MM.1S (cell line): ENCODE data around the gene POMT2.

Source experiments
- DNase-seq: peaks from one replicate; pipeline ENCODE4 v3.0.0-alpha.2; 2015
- H2AFZ ChIP-seq: fragments of 300-600 bp; sonication (generic); 2 replicates; pipeline ENCODE4 v1.6.0; 2016; ENCODE audit warnings: antibody characterized with exemption, low read length
- H3F3A ChIP-seq: fragments of 300-600 bp; sonication (generic); 2 replicates; pipeline ENCODE4 v1.6.1; 2016; ENCODE audit warnings: mild to moderate bottlenecking, antibody characterized with exemption, low read length, moderate library complexity, mixed read lengths; ENCODE audit not compliant: insufficient read depth
- H3K27ac ChIP-seq: fragments of 300-600 bp; sonication (generic); 2 replicates; pipeline ENCODE4 v1.5.1; 2016; ENCODE audit warnings: mild to moderate bottlenecking, low read length
- H3K27me3 ChIP-seq: fragments of 300-600 bp; sonication (generic); replicated peaks from 2 replicates; pipeline ENCODE4 v1.6.0; 2016; ENCODE audit warnings: low read length; ENCODE audit not compliant: insufficient read depth
- H3K36me3 ChIP-seq: fragments of 300-600 bp; sonication (generic); replicated peaks from 2 replicates; pipeline ENCODE4 v1.6.1; 2016; ENCODE audit warnings: mild to moderate bottlenecking, low read length, mixed read lengths; ENCODE audit not compliant: insufficient read depth
- H3K4me1 ChIP-seq: fragments of 300-600 bp; sonication (generic); 2 replicates; pipeline ENCODE4 v1.6.1; 2016; ENCODE audit warnings: low read length, mixed read lengths
- H3K4me2 ChIP-seq: fragments of 300-600 bp; sonication (generic); 2 replicates; pipeline ENCODE4 v1.6.0; 2016; ENCODE audit warnings: low read depth, low read length
- H3K4me3 ChIP-seq: fragments of 300-600 bp; sonication (generic); 2 replicates; pipeline ENCODE4 v1.5.1; 2016; ENCODE audit warnings: low read length, mixed read lengths
- H3K79me2 ChIP-seq: fragments of 300-600 bp; sonication (generic); 2 replicates; pipeline ENCODE4 v1.6.1; 2016; ENCODE audit warnings: mixed run types, low read length, mixed read lengths
- H3K9ac ChIP-seq: fragments of 300-600 bp; sonication (generic); 2 replicates; pipeline ENCODE4 v1.6.1; 2016; ENCODE audit warnings: low read length, mixed read lengths
- H3K9me2 ChIP-seq: fragments of 300-600 bp; sonication (generic); replicated peaks from 2 replicates; pipeline ENCODE4 v1.6.1; 2016; ENCODE audit warnings: mild to moderate bottlenecking, low read length, mixed read lengths; ENCODE audit not compliant: insufficient read depth
- H3K9me3 ChIP-seq: fragments of 300-600 bp; sonication (generic); replicated peaks from 2 replicates; pipeline ENCODE4 v1.6.1; 2016; ENCODE audit warnings: mild to moderate bottlenecking, low read length, mixed read lengths; ENCODE audit not compliant: insufficient read depth
- H4K20me1 ChIP-seq: fragments of 300-600 bp; sonication (generic); 2 replicates; pipeline ENCODE4 v1.6.1; 2016; ENCODE audit warnings: mild to moderate bottlenecking, low read length, moderate library complexity, mixed read lengths; ENCODE audit not compliant: insufficient read depth
- CTCF ChIP-seq: fragments of 300-600 bp; sonication (generic); IDR thresholded peaks from 2 replicates; pipeline ENCODE4 v1.5.1; 2016; ENCODE audit warnings: antibody characterized with exemption, low read length, mixed read lengths
- EZH2 ChIP-seq: fragments of 300-600 bp; sonication (generic); optimal IDR thresholded peaks from 2 replicates; pipeline ENCODE3; 2017; ENCODE audit warnings: low read depth, mild to moderate bottlenecking, antibody characterized with exemption, low read length, mixed read lengths
- EZH2phosphoT487 ChIP-seq: fragments of 300-600 bp; sonication (generic); IDR thresholded peaks from 2 replicates; pipeline ENCODE4 v1.6.1; 2018; ENCODE audit warnings: antibody characterized with exemption, low read length

Gene POMT2

GRCh38 chr14:77260631-77261030 is 60.1 kb downstream of the POMT2 start:
- no peak for DNase-seq
- H3K36me3 ChIP-seq: no peaks in the 10 kb centered on the region
- no peaks in the 10 kb centered on the region for H3K27me3 ChIP-seq

GRCh38 chr14:77260199-77260598 is 60.5 kb downstream of the POMT2 start:
- H3K79me2 ChIP-seq: no peaks in the 10 kb centered on the region
- no peak overlapping the region for H3K9ac ChIP-seq
- no peaks in the 10 kb centered on the region for H3K27me3 ChIP-seq
- no peaks in the 10 kb centered on the region for H3K4me1 ChIP-seq
- no peak overlapping the region for H3K4me3 ChIP-seq
- no peak overlapping the region for H3K4me2 ChIP-seq
- no peaks in the 10 kb centered on the region for H3K9me3 ChIP-seq
- no peak overlapping the region for H3K27ac ChIP-seq
- no peaks in the 10 kb centered on the region for H4K20me1 ChIP-seq
- no peak for DNase-seq
- H3K9me2 ChIP-seq: no peaks in the 10 kb centered on the region
- H3F3A ChIP-seq: no peaks in the 10 kb centered on the region
- no peak for TF ChIP-seq EZH2phosphoT487
- TF ChIP-seq CTCF: no peak
- TF ChIP-seq EZH2: no peak
- no peak overlapping the region for H2AFZ ChIP-seq
- H3K36me3 ChIP-seq: no peaks in the 10 kb centered on the region

More at GRCh38 chr14:77260631-77261030, 60.1 kb downstream of the POMT2 start:
- no peak overlapping the region for H3K9ac ChIP-seq
- no peak overlapping the region for H3K4me3 ChIP-seq
- H3K27ac ChIP-seq: no peak overlapping the region
- no peaks in the 10 kb centered on the region for H3F3A ChIP-seq
- TF ChIP-seq EZH2phosphoT487 (no peak), CTCF (no peak), EZH2 (no peak)
- H3K9me3 ChIP-seq: no peaks in the 10 kb centered on the region
- H3K4me1 ChIP-seq: no peaks in the 10 kb centered on the region
- H2AFZ ChIP-seq: no peak overlapping the region
- H4K20me1 ChIP-seq: no peaks in the 10 kb centered on the region
- no peaks in the 10 kb centered on the region for H3K79me2 ChIP-seq
- H3K9me2 ChIP-seq: no peaks in the 10 kb centered on the region
- H3K4me2 ChIP-seq: no peak overlapping the region

GRCh38 chr14:77259025-77259715 is 61.5 kb downstream of the POMT2 start:
- Histone ChIP-seq H3K9me2 (no peaks in the 10 kb centered on the region), H4K20me1 (no peaks in the 10 kb centered on the region), H3K27ac (no peak overlapping the region), H3K4me1 (no peaks in the 10 kb centered on the region), H3K4me2 (no peak overlapping the region), H3K36me3 (no peaks in the 10 kb centered on the region), H3F3A (no peaks in the 10 kb centered on the region), H3K27me3 (no peaks in the 10 kb centered on the region), H3K79me2 (no peaks in the 10 kb centered on the region), H2AFZ (no peak overlapping the region), H3K9ac (no peak overlapping the region), H3K9me3 (no peaks in the 10 kb centered on the region), H3K4me3 (no peak overlapping the region)
- TF ChIP-seq CTCF: no peak
- TF ChIP-seq EZH2phosphoT487: no peak
- TF ChIP-seq EZH2: no peak
- DNase-seq: no peak
